OCI-LY1 (cell line): ENCODE data around the gene CYB5D1.

ENCODE experiments used
- H2AFZ ChIP-seq: fragments of 200-600 bp; sonication (generic), shearing (Covaris generic); 2 replicates; pipeline ENCODE4 v1.6.0; 2014; ENCODE audit warnings: antibody characterized with exemption, mild to moderate bottlenecking, low read length
- H3F3A ChIP-seq: fragments of 200-600 bp; sonication (generic), shearing (Covaris generic); 2 replicates; pipeline ENCODE4 v1.6.0; 2014; ENCODE audit warnings: mild to moderate bottlenecking, antibody characterized with exemption, low read length, moderate library complexity; ENCODE audit not compliant: insufficient read depth
- H3K27ac ChIP-seq: fragments of 200-600 bp; sonication (generic); 2 replicates; pipeline ENCODE4 v1.5.1; 2014; ENCODE audit warnings: low read length, mixed run types, mild to moderate bottlenecking, low read depth; ENCODE audit not compliant: poor library complexity, severe bottlenecking
- H3K27me3 ChIP-seq: fragments of 200-600 bp; sonication (generic); 2 replicates; pipeline ENCODE4 v1.6.0; 2014; ENCODE audit warnings: antibody characterized with exemption, mild to moderate bottlenecking, low read length, moderate library complexity; ENCODE audit not compliant: insufficient read depth
- H3K36me3 ChIP-seq: fragments of 200-600 bp; sonication (generic); 2 replicates; pipeline ENCODE4 v1.6.1; 2014; ENCODE audit warnings: mild to moderate bottlenecking, antibody characterized with exemption, low read length, moderate library complexity, mixed read lengths; ENCODE audit not compliant: insufficient read depth
- H3K4me1 ChIP-seq: fragments of 200-600 bp; sonication (generic); 2 replicates; pipeline ENCODE4 v1.5.1; 2014; ENCODE audit warnings: mild to moderate bottlenecking, low read length, moderate library complexity; ENCODE audit not compliant: insufficient read depth, severe bottlenecking
- H3K4me2 ChIP-seq: fragments of 200-600 bp; sonication (generic), shearing (Covaris generic); 2 replicates; pipeline ENCODE4 v1.6.1; 2014; ENCODE audit warnings: low read length
- H3K4me3 ChIP-seq: fragments of 200-600 bp; sonication (generic); 2 replicates; pipeline ENCODE4 v1.5.1; 2014; ENCODE audit warnings: low read length, low read depth, mild to moderate bottlenecking, mixed read lengths; ENCODE audit not compliant: poor library complexity, severe bottlenecking
- H3K79me2 ChIP-seq: fragments of 200-600 bp; shearing (Covaris generic); 2 replicates; pipeline ENCODE4 v1.6.1; 2016; ENCODE audit warnings: mixed run types, low read length, mixed read lengths; ENCODE audit not compliant: insufficient read depth
- H3K9ac ChIP-seq: fragments of 200-600 bp; sonication (generic), shearing (Covaris generic); 2 replicates; pipeline ENCODE4 v1.6.1; 2014; ENCODE audit warnings: mild to moderate bottlenecking, low read length, mixed read lengths
- H3K9me2 ChIP-seq: fragments of 200-600 bp; sonication (generic), shearing (Covaris generic); 2 replicates; pipeline ENCODE4 v1.6.1; 2014; ENCODE audit warnings: low read depth, mild to moderate bottlenecking, low read length, mixed read lengths
- H3K9me3 ChIP-seq: fragments of 200-600 bp; shearing (Covaris generic); 2 replicates; pipeline ENCODE4 v1.6.1; 2014; ENCODE audit warnings: low read length, mixed read lengths
- H4K20me1 ChIP-seq: fragments of 200-600 bp; sonication (generic), shearing (Covaris generic); 2 replicates; pipeline ENCODE4 v1.6.0; 2016; ENCODE audit warnings: mild to moderate bottlenecking, low read length; ENCODE audit not compliant: insufficient read depth
- CTCF ChIP-seq: fragments of 200-600 bp; sonication (generic), shearing (Covaris generic); IDR thresholded peaks from 2 replicates; pipeline ENCODE4 v1.5.1; 2017; ENCODE audit warnings: mild to moderate bottlenecking, antibody characterized with exemption, low read length, moderate library complexity, mixed read lengths
- EZH2 ChIP-seq: fragments of 200-600 bp; sonication (generic), shearing (Covaris generic); IDR thresholded peaks from 2 replicates; pipeline ENCODE4 v1.8.0; 2017; ENCODE audit warnings: borderline replicate concordance, mixed run types, mild to moderate bottlenecking, antibody characterized with exemption, low read length, moderate library complexity, mixed read lengths

CYB5D1 gene

GRCh38 chr17:7852919-7853690, 4.7 kb upstream of the CYB5D1 start:
- H3K79me2 ChIP-seq: no peaks in the 10 kb centered on the region
- H2AFZ ChIP-seq: no peak overlapping the region
- H3K4me2 ChIP-seq: no peak overlapping the region
- peaks cover 54% of the 10 kb centered on the region for H3K36me3 ChIP-seq
- no peaks in the 10 kb centered on the region for H3K9me3 ChIP-seq
- H3K4me1 ChIP-seq: peaks cover 43% of the 10 kb centered on the region
- no peak overlapping the region for H3K9ac ChIP-seq
- H3K27me3 ChIP-seq: no peaks in the 10 kb centered on the region
- no peak overlapping the region for H3K27ac ChIP-seq
- peaks cover 6% of the 10 kb centered on the region for H3F3A ChIP-seq
- no peaks in the 10 kb centered on the region for H3K9me2 ChIP-seq
- H4K20me1 ChIP-seq: no peaks in the 10 kb centered on the region
- no peak for TF ChIP-seq CTCF
- no peak for TF ChIP-seq EZH2
- H3K4me3 ChIP-seq: no peak overlapping the region

- Histone ChIP-seq H2AFZ (no peak overlapping the region), H3K4me1 (peaks cover 45% of the 10 kb centered on the region), H3F3A (peaks cover 6% of the 10 kb centered on the region), H3K9me3 (no peaks in the 10 kb centered on the region), H3K4me2 (no peak overlapping the region), H3K27ac (no peak overlapping the region), H3K9me2 (no peaks in the 10 kb centered on the region), H3K9ac (no peak overlapping the region), H3K4me3 (no peak overlapping the region), H4K20me1 (no peaks in the 10 kb centered on the region), H3K27me3 (no peaks in the 10 kb centered on the region), H3K79me2 (no peaks in the 10 kb centered on the region), H3K36me3 (peaks cover 51% of the 10 kb centered on the region)
- TF ChIP-seq CTCF: no peak
- TF ChIP-seq EZH2: no peak
Measured at GRCh38 chr17:7853691-7854038, 4.1 kb upstream of the CYB5D1 start.

- Histone ChIP-seq H3K4me1 (peaks cover 50% of the 10 kb centered on the region), H3K9ac (no peak overlapping the region), H3K27ac (no peak overlapping the region), H3K9me2 (no peaks in the 10 kb centered on the region), H3K9me3 (no peaks in the 10 kb centered on the region), H3K4me2 (no peak overlapping the region), H3F3A (peaks cover 6% of the 10 kb centered on the region), H3K79me2 (no peaks in the 10 kb centered on the region), H3K36me3 (peaks cover 45% of the 10 kb centered on the region), H4K20me1 (no peaks in the 10 kb centered on the region), H3K4me3 (no peak overlapping the region), H3K27me3 (no peaks in the 10 kb centered on the region), H2AFZ (no peak overlapping the region)
- TF ChIP-seq CTCF (no peak), EZH2 (no peak)
Measured at GRCh38 chr17:7854078-7854777, 3.6 kb upstream of the CYB5D1 start.
